Measurements from ENCODE around the gene INPP5B.

DNA sequence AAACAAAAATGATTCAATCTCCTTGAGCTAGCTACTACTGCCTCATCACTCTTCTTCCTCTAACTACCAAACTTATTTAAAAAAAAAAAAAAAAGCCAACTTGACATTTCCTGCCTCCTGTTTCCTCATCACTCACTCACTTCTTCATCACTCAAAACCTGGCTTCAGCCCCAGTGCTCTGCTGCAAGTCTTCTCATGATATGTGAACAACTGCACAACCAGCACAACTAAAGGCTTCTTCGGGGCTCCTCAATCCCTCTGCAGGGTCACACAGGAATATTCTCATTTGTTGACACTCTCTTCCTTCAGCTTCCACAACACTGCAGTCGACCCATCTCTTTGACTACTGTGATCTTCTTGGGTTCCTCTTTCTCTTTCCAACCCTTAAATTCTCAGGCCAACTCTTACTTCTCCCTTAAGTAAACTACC is 95.1 kb downstream of the INPP5B start:
- TF ChIP-seq, protein P1, sequence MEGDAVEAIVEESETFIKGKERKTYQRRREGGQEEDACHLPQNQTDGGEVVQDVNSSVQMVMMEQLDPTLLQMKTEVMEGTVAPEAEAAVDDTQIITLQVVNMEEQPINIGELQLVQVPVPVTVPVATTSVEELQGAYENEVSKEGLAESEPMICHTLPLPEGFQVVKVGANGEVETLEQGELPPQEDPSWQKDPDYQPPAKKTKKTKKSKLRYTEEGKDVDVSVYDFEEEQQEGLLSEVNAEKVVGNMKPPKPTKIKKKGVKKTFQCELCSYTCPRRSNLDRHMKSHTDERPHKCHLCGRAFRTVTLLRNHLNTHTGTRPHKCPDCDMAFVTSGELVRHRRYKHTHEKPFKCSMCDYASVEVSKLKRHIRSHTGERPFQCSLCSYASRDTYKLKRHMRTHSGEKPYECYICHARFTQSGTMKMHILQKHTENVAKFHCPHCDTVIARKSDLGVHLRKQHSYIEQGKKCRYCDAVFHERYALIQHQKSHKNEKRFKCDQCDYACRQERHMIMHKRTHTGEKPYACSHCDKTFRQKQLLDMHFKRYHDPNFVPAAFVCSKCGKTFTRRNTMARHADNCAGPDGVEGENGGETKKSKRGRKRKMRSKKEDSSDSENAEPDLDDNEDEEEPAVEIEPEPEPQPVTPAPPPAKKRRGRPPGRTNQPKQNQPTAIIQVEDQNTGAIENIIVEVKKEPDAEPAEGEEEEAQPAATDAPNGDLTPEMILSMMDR (conservative IDR thresholded peaks at IDR 0.05; ENCODE audit: low read length), result no peak
- TF ChIP-seq EZH2phosphoT487 (IDR thresholded peaks at IDR 0.05; ENCODE audit: borderline replicate concordance), result no peak

All from Loucy (cell line).